Suprapubic skin (tissue), 4 donors: ENCODE results near the gene PNN.
"Not testable (repeated sequence)": the region's sequence is repeated elsewhere in the genome, so short reads cannot be mapped to it uniquely, and the experiment has no call there.

Source experiments
- EP300 ChIP-seq: sonication (generic); formaldehyde crosslinking; IDR thresholded peaks from one replicate; pipeline ENCODE4 v1.6.1; 2017; ENCODE audit warnings: antibody characterized with exemption
- POLR2A ChIP-seq, 2 donors: fragments of 450-650 bp; IDR thresholded peaks; one replicate each; pipeline ENCODE4 v1.6.1; 2017; ENCODE audit warnings: antibody characterized with exemption in 2 of 2, mild to moderate bottlenecking in 2 of 2, moderate library complexity in 2 of 2
- POLR2AphosphoS5 ChIP-seq, 3 donors: sonication (generic); formaldehyde crosslinking; IDR thresholded peaks; one replicate each; pipeline ENCODE4 v1.6.1; 2017; ENCODE audit warnings: antibody characterized with exemption in 3 of 3
- TF ChIP-seq, protein P1 (sequence below), 2 donors: fragments of 200-600 bp in 1 of 2; fragments of 450-650 bp in 1 of 2; sonication (generic) in 1 of 2; IDR thresholded peaks; one replicate each; pipeline ENCODE4 v1.5.1; 2016 to 2019; ENCODE audit warnings: antibody characterized with exemption in 2 of 2, mild to moderate bottlenecking in 1 of 2, moderate library complexity in 1 of 2

DNA sequence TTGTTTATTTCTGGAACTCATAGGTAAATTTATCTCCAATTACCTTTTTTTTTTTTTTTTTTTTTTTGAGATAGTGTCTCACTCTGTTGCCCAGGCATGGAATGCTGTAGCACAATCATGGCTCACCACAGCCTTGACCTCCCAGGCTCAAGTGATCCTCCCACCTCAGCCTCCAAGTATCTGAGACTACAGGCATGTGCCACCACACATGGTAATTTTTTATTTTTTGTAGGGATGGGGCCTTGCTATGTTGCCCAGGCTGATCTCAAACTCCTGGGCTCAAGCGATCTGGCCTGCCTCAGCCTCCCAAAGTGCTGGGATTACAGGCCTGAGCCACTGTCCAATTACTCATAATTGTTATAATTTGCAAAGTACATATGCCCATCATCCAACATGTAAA, 45.4 kb downstream of the PNN start:
- TF ChIP-seq, protein P1, sequence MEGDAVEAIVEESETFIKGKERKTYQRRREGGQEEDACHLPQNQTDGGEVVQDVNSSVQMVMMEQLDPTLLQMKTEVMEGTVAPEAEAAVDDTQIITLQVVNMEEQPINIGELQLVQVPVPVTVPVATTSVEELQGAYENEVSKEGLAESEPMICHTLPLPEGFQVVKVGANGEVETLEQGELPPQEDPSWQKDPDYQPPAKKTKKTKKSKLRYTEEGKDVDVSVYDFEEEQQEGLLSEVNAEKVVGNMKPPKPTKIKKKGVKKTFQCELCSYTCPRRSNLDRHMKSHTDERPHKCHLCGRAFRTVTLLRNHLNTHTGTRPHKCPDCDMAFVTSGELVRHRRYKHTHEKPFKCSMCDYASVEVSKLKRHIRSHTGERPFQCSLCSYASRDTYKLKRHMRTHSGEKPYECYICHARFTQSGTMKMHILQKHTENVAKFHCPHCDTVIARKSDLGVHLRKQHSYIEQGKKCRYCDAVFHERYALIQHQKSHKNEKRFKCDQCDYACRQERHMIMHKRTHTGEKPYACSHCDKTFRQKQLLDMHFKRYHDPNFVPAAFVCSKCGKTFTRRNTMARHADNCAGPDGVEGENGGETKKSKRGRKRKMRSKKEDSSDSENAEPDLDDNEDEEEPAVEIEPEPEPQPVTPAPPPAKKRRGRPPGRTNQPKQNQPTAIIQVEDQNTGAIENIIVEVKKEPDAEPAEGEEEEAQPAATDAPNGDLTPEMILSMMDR (IDR thresholded peaks at IDR 0.05), result not testable (repeated sequence)
- TF ChIP-seq POLR2AphosphoS5 (IDR thresholded peaks at IDR 0.05); EP300; POLR2A (IDR thresholded peaks at IDR 0.05): not testable (repeated sequence)
